ENCODE measurements around the gene H19.

DNA sequence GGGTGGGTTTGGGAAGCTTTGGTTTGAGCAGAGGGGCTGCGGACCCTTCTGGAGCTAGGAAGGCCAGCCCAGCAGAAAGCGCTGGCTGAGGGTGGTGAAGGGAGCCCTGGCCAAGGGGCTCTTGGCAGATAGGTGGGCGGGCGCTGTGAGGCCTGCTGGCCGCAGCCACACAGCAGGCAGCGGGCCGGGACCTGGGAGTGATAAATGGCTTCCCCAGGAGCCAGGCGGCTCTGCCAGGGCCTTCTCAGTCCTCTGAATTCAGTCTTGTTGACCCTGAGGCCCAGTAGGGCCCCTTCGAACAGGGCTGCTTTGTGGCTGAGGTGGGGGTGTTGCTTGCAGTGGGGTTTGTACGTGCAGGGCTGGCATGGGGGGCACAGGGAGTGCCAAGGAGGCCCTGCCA lies 33.4 kb upstream of the H19 start:
- TF ChIP-seq, protein P1, sequence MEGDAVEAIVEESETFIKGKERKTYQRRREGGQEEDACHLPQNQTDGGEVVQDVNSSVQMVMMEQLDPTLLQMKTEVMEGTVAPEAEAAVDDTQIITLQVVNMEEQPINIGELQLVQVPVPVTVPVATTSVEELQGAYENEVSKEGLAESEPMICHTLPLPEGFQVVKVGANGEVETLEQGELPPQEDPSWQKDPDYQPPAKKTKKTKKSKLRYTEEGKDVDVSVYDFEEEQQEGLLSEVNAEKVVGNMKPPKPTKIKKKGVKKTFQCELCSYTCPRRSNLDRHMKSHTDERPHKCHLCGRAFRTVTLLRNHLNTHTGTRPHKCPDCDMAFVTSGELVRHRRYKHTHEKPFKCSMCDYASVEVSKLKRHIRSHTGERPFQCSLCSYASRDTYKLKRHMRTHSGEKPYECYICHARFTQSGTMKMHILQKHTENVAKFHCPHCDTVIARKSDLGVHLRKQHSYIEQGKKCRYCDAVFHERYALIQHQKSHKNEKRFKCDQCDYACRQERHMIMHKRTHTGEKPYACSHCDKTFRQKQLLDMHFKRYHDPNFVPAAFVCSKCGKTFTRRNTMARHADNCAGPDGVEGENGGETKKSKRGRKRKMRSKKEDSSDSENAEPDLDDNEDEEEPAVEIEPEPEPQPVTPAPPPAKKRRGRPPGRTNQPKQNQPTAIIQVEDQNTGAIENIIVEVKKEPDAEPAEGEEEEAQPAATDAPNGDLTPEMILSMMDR (IDR thresholded peaks at IDR 0.05), result no peak
- TF ChIP-seq POLR2A (IDR thresholded peaks at IDR 0.05) (no peak), EP300 (IDR thresholded peaks at IDR 0.05) (no peak)

All from ovary (tissue), 3 donors.